ENCODE results near the gene GLCE.
A peak's percentile ranks its signal among the peaks of the same experiment; 100 is the strongest.
"Not testable (repeated sequence)": the region's sequence is repeated elsewhere in the genome, so short reads cannot be mapped to it uniquely, and the experiment has no call there.

GLCE gene

GRCh38 chr15:69161079-69161877, 843 bp downstream of the GLCE start:
- peak; percentile 22 for DNase-seq

GRCh38 chr15:69161878-69162213, 1.4 kb downstream of the GLCE start:
- no peak for DNase-seq

GRCh38 chr15:69163141-69163669, 2.8 kb downstream of the GLCE start:
- DNase-seq: no peak

GRCh38 chr15:69164807-69165636, 4.6 kb downstream of the GLCE start:
- no peak for DNase-seq

- no peak for DNase-seq
Measured at GRCh38 chr15:69165637-69166025, 5.2 kb downstream of the GLCE start.

- no peak for DNase-seq
Measured at GRCh38 chr15:69167218-69167846, 6.9 kb downstream of the GLCE start.

GRCh38 chr15:69168361-69168760, 7.9 kb downstream of the GLCE start:
- DNase-seq: not testable (repeated sequence)

GRCh38 chr15:69169540-69169939, 9.1 kb downstream of the GLCE start:
- DNase-seq: not testable (repeated sequence)

GRCh38 chr15:69170597-69170996, 10.2 kb downstream of the GLCE start:
- no peak for DNase-seq

- no peak for DNase-seq
Measured at GRCh38 chr15:69172847-69173246, 12.4 kb downstream of the GLCE start.

- no peak for DNase-seq
Measured at GRCh38 chr15:69175536-69175935, 15.1 kb downstream of the GLCE start.

- no peak for DNase-seq
Measured at GRCh38 chr15:69181424-69181823, 21.0 kb downstream of the GLCE start.

GRCh38 chr15:69185216-69185615, 24.8 kb downstream of the GLCE start:
- DNase-seq: no peak

- no peak for DNase-seq
Measured at GRCh38 chr15:69185706-69186105, 25.3 kb downstream of the GLCE start.

GRCh38 chr15:69189157-69189556, 28.7 kb downstream of the GLCE start:
- no peak for DNase-seq

- no peak for DNase-seq
Measured at GRCh38 chr15:69190091-69190490, 29.7 kb downstream of the GLCE start.

GRCh38 chr15:69190504-69190903, 30.1 kb downstream of the GLCE start:
- no peak for DNase-seq

- no peak for DNase-seq
Measured at GRCh38 chr15:69194025-69194827, 33.8 kb downstream of the GLCE start.

- no peak for DNase-seq
Measured at GRCh38 chr15:69194854-69195253, 34.4 kb downstream of the GLCE start.

GRCh38 chr15:69200832-69201745, 40.7 kb downstream of the GLCE start:
- no peak for DNase-seq

- DNase-seq: no peak
Measured at GRCh38 chr15:69206079-69206478, 45.6 kb downstream of the GLCE start.
